IMR-90 (cell line): ENCODE results near the gene IMPDH1. TPM values are rescaled to one million over a fixed set of nuclear protein-coding genes. Genes with fewer than 3 reads are reported as not detected.

Experiments used
- ATAC-seq: fragments of 200-7000 bp; cut with Tn5 transposase; 2 replicates; pipeline ENCODE4 v1.9.1; 2020; ENCODE audit warnings: low read depth, mild to moderate bottlenecking, moderate library complexity
- BruUV-seq: library from RNA; stranded (reverse); fragments of 400-500 nt; replicated peaks from 2 replicates; lab custom pipeline; 2021; lab: Mats Ljungman, UMichigan
- CTCF ChIA-PET: fragments of 300-600 bp; formaldehyde crosslinking; extraction: SDS; loops from one replicate; lab custom pipeline; 2021; ENCODE audit warnings: antibody characterized with exemption; lab: Yijun Ruan, JAX
- POLR2A ChIA-PET: fragments of 300-600 bp; sonication (Branson Sonifier 250); formaldehyde crosslinking; loops from one replicate; lab custom pipeline; 2022; ENCODE audit warnings: antibody characterized with exemption; ENCODE audit not compliant: unreplicated experiment; lab: Charles Lee
- DNase-seq: peaks from one replicate; pipeline ENCODE4 v3.0.0; 2013
- H2AFZ ChIP-seq: replicated peaks from 2 replicates; pipeline ENCODE3; 2013; ENCODE audit warnings: low read length, mild to moderate bottlenecking; ENCODE audit not compliant: poor library complexity
- H2AK5ac ChIP-seq: 2 replicates; pipeline ENCODE4 v1.6.1; 2013; ENCODE audit warnings: low read depth, low read length, inconsistent platforms
- H2AK9ac ChIP-seq: replicated peaks from 2 replicates; pipeline ENCODE3; 2013; ENCODE audit warnings: mild to moderate bottlenecking, low read depth, low read length, moderate library complexity; ENCODE audit not compliant: poor library complexity
- H2BK120ac ChIP-seq: 2 replicates; pipeline ENCODE4 v1.6.1; 2013; ENCODE audit warnings: low read depth, low read length, inconsistent platforms
- H2BK15ac ChIP-seq: 3 replicates; pipeline ENCODE4 v1.6.1; 2013; ENCODE audit warnings: low read depth, low read length, inconsistent platforms
- H2BK20ac ChIP-seq: 2 replicates; pipeline ENCODE4 v1.6.1; 2013; ENCODE audit warnings: low read depth, mild to moderate bottlenecking, inconsistent platforms, low read length, moderate library complexity
- H2BK5ac ChIP-seq: 2 replicates; pipeline ENCODE4 v1.6.1; 2013; ENCODE audit warnings: mild to moderate bottlenecking, low read depth, low read length, inconsistent platforms; ENCODE audit not compliant: poor library complexity, severe bottlenecking
- H3K14ac ChIP-seq: replicated peaks from 2 replicates; pipeline ENCODE4 v1.6.1; 2013; ENCODE audit warnings: low read depth, low read length, inconsistent platforms
- H3K18ac ChIP-seq: 2 replicates; pipeline ENCODE4 v1.6.1; 2013; ENCODE audit warnings: low read depth, low read length, control low read depth
- H3K23ac ChIP-seq: 2 replicates; pipeline ENCODE4 v1.6.1; 2013; ENCODE audit warnings: low read depth, low read length, inconsistent platforms
- H3K27ac ChIP-seq: 2 replicates; pipeline ENCODE4 v1.5.1; 2013; ENCODE audit warnings: mild to moderate bottlenecking, control low read depth, low read length; ENCODE audit not compliant: insufficient read depth
- H3K27me3 ChIP-seq: 2 replicates; pipeline ENCODE4 v1.6.1; 2013; ENCODE audit warnings: low read length; ENCODE audit not compliant: control insufficient read depth, insufficient read depth
- H3K36me3 ChIP-seq: 2 replicates; pipeline ENCODE4 v1.6.1; 2013; ENCODE audit warnings: low read length, mixed read lengths; ENCODE audit not compliant: control insufficient read depth, insufficient read depth
- H3K4ac ChIP-seq: 2 replicates; pipeline ENCODE4 v1.6.1; 2013; ENCODE audit warnings: low read depth, low read length, inconsistent platforms
- H3K4me1 ChIP-seq: 2 replicates; pipeline ENCODE4 v1.6.1; 2013; ENCODE audit warnings: low read length, mixed read lengths; ENCODE audit not compliant: control insufficient read depth, insufficient read depth
- H3K4me2 ChIP-seq: 2 replicates; pipeline ENCODE4 v1.6.1; 2013; ENCODE audit warnings: low read depth, mild to moderate bottlenecking, control low read depth, low read length, moderate library complexity
- H3K4me3 ChIP-seq: 2 replicates; pipeline ENCODE4 v1.5.1; 2013; ENCODE audit warnings: low read depth, mild to moderate bottlenecking, control low read depth, low read length, moderate library complexity; ENCODE audit not compliant: insufficient read depth
- H3K56ac ChIP-seq: 2 replicates; pipeline ENCODE4 v1.6.1; 2013; ENCODE audit warnings: low read length, inconsistent platforms; ENCODE audit not compliant: insufficient read depth; ENCODE audit errors: extremely low read depth
- H3K79me1 ChIP-seq, 2 experiments: 2 replicates each; pipeline ENCODE4 v1.6.1; 2013; ENCODE audit warnings: low read length in 2 of 2, inconsistent platforms in 1 of 2, low read depth in 1 of 2
- H3K9ac ChIP-seq: 2 replicates; pipeline ENCODE4 v1.6.1; 2013; ENCODE audit warnings: low read depth, low read length, control low read depth
- H3K9me1 ChIP-seq: 2 replicates; pipeline ENCODE4 v1.6.1; 2013; ENCODE audit warnings: low read length, inconsistent platforms; ENCODE audit not compliant: insufficient read depth
- H3K9me3 ChIP-seq: 2 replicates; pipeline ENCODE4 v1.6.1; 2013; ENCODE audit warnings: low read length; ENCODE audit not compliant: control insufficient read depth, insufficient read depth
- H4K20me1 ChIP-seq: 2 replicates; pipeline ENCODE4 v1.6.1; 2013; ENCODE audit warnings: low read length, inconsistent platforms; ENCODE audit not compliant: insufficient read depth
- H4K5ac ChIP-seq: 2 replicates; pipeline ENCODE4 v1.6.1; 2013; ENCODE audit warnings: mild to moderate bottlenecking, low read depth, low read length, control low read depth
- H4K8ac ChIP-seq, 2 experiments: 2 replicates each; pipeline ENCODE4 v1.6.1; 2013; ENCODE audit warnings: low read depth in 2 of 2, low read length in 2 of 2, control low read depth in 1 of 2, inconsistent platforms in 1 of 2
- H4K91ac ChIP-seq: 2 replicates; pipeline ENCODE4 v1.6.1; 2013; ENCODE audit warnings: low read depth, low read length, inconsistent platforms; ENCODE audit not compliant: insufficient read depth
- BHLHE40 ChIP-seq: fragments of 150-350 bp; IDR thresholded peaks from 2 replicates; pipeline ENCODE4 v1.6.1; 2016; ENCODE audit warnings: mild to moderate bottlenecking, low read depth, low read length
- CEBPB ChIP-seq: IDR thresholded peaks from 2 replicates; pipeline ENCODE4 v1.6.1; 2012; ENCODE audit warnings: low read depth, low read length, improper control_type of control experiment
- CHD1 ChIP-seq: IDR thresholded peaks from 2 replicates; pipeline ENCODE4 v1.6.1; 2012; ENCODE audit warnings: low read depth, low read length, improper control_type of control experiment
- CTCF ChIP-seq: conservative IDR thresholded peaks from 2 replicates; pipeline ENCODE4 v1.5.1; 2012; ENCODE audit warnings: mild to moderate bottlenecking, low read depth, low read length, improper control_type of control experiment
- FOS ChIP-seq: fragments of 150-350 bp; IDR thresholded peaks from 2 replicates; pipeline ENCODE4 v1.6.1; 2016; ENCODE audit warnings: low read depth, low read length
- MAFK ChIP-seq: IDR thresholded peaks from 2 replicates; pipeline ENCODE4 v1.6.1; 2012; ENCODE audit warnings: low read depth, low read length, improper control_type of control experiment
- MAZ ChIP-seq: IDR thresholded peaks from 2 replicates; pipeline ENCODE4 v1.6.1; 2012; ENCODE audit warnings: low read depth, mild to moderate bottlenecking, low read length, improper control_type of control experiment, moderate library complexity, borderline replicate concordance
- MXI1 ChIP-seq: IDR thresholded peaks from 2 replicates; pipeline ENCODE4 v1.6.1; 2012; ENCODE audit warnings: low read depth, mild to moderate bottlenecking, low read length, moderate library complexity, borderline replicate concordance
- NFE2L2 ChIP-seq: fragments of 150-350 bp; IDR thresholded peaks from 2 replicates; pipeline ENCODE4 v1.6.1; 2016; ENCODE audit warnings: low read depth, mild to moderate bottlenecking, low read length
- POLR2A ChIP-seq: IDR thresholded peaks from 2 replicates; pipeline ENCODE4 v1.6.1; 2012; ENCODE audit warnings: mild to moderate bottlenecking, low read depth, low read length
- RAD21 ChIP-seq: IDR thresholded peaks from 2 replicates; pipeline ENCODE4 v1.6.1; 2012; ENCODE audit warnings: low read length, improper control_type of control experiment
- RCOR1 ChIP-seq: IDR thresholded peaks from 2 replicates; pipeline ENCODE4 v1.6.1; 2012; ENCODE audit warnings: mild to moderate bottlenecking, low read length, improper control_type of control experiment; ENCODE audit not compliant: insufficient replicate concordance
- RFX5 ChIP-seq: IDR thresholded peaks from 2 replicates; pipeline ENCODE4 v1.8.0; 2012; ENCODE audit warnings: low read depth, mild to moderate bottlenecking, low read length, moderate library complexity
- SMC3 ChIP-seq: fragments of 150-350 bp; IDR thresholded peaks from 2 replicates; pipeline ENCODE4 v1.6.1; 2016; ENCODE audit warnings: low read depth, mild to moderate bottlenecking, antibody characterized with exemption, low read length, moderate library complexity
- USF2 ChIP-seq: fragments of 150-350 bp; IDR thresholded peaks from 2 replicates; pipeline ENCODE4 v1.6.1; 2017; ENCODE audit warnings: mild to moderate bottlenecking, antibody characterized with exemption, low read length, low read depth
- WGBS, 2 experiments: methylation state at CpG; one replicate each; pipeline versions ENCODE4 v1.1.5 to v1.1.7; 2013; ENCODE audit warnings: missing lambda C conversion rate in 2 of 2; ENCODE audit not compliant: insufficient read length in 1 of 2; ENCODE audit errors: extremely low coverage in 2 of 2; 5-methylcytosine and 5-hydroxymethylcytosine counted together
- dilution Hi-C: fragments of 300-500 bp; cut with HindIII; formaldehyde crosslinking; loops from one replicate; pipeline ENCODE4 v1.14.3; 2018; ENCODE audit warnings: low sequenced_read_pairs; ENCODE audit not compliant: unreplicated experiment
- in situ Hi-C: fragments of 300-500 bp; cut with MboI; formaldehyde crosslinking; loops from 3 replicates; pipeline ENCODE4 v1.14.3; 2019; ENCODE audit warnings: low sequenced_read_pairs, inconsistent platforms, mixed read lengths
- intact Hi-C: fragments of 100-400 bp; cut with micrococcal nuclease; formaldehyde crosslinking; loops from 2 replicates; pipeline ENCODE4 v1.10.0; 2022
- polyA plus RNA-seq, 3 experiments: library from polyadenylated mRNA; depleted of rRNA; stranded (reverse); fragments of >200 nt; gene quantifications; 2 replicates each; pipeline ENCODE4 v1.2.3, GENCODE V29; 2012; ENCODE audit warnings: low replicate concordance in 1 of 3
- total RNA-seq: library from RNA; depleted of rRNA; stranded (reverse); fragments of >200 nt; gene quantifications from 2 replicates; pipeline ENCODE4 v1.2.3, GENCODE V29; 2012
- TF ChIP-seq, protein P1 (sequence below): fragments of 150-350 bp; IDR thresholded peaks from 2 replicates; pipeline ENCODE4 v1.6.1; 2016; ENCODE audit warnings: low read depth, mild to moderate bottlenecking, low read length, moderate library complexity, borderline replicate concordance

Gene IMPDH1
- total and polyA plus RNA-seq, 2 of the 4 experiments (the other 2 are of a cell fraction): 49.5 to 69.3 TPM

GRCh38 chr7:128356546-128357216 lies 53.1 kb downstream of the IMPDH1 start:
- H3K56ac ChIP-seq: no peak overlapping the region
- no peaks in the 10 kb centered on the region for H3K79me1 ChIP-seq
- H4K20me1 ChIP-seq: no peaks in the 10 kb centered on the region
- H4K91ac ChIP-seq: no peak overlapping the region
- no peak overlapping the region for H2AK5ac ChIP-seq
- no peak overlapping the region for H4K8ac ChIP-seq
- no peak overlapping the region for H4K5ac ChIP-seq
- H2AK9ac ChIP-seq: no peak overlapping the region
- ChIA-PET CTCF (interaction anchor here (0.9 to 2.4 kb wide), 2 partner anchors 9 kb away, joined by 3 to 7 read pairs; no protein-coding TSS in a partner anchor), POLR2A (no interaction called here)
- in situ Hi-C loops (no loop called here), dilution Hi-C loops (no loop called here), intact Hi-C loops (no loop called here)
- no peak overlapping the region for H2BK5ac ChIP-seq
- no peak overlapping the region for H3K27ac ChIP-seq
- no peak overlapping the region for H2BK20ac ChIP-seq
- no peak overlapping the region for H3K14ac ChIP-seq
- ATAC-seq (no peak), DNase-seq (no peak)
- peaks cover 87% of the 10 kb centered on the region for H3K27me3 ChIP-seq
- H3K4me1 ChIP-seq: no peaks in the 10 kb centered on the region; the same call in 1 of the 2 replicates
- H3K9ac ChIP-seq: no peak overlapping the region
- no peak overlapping the region for H3K4me2 ChIP-seq
- H3K4me3 ChIP-seq: no peak overlapping the region
- no TSS peak for BruUV-seq
- H3K23ac ChIP-seq: no peak overlapping the region
- no peaks in the 10 kb centered on the region for H3K9me3 ChIP-seq
- H2BK120ac ChIP-seq: no peak overlapping the region
- H3K4ac ChIP-seq: no peak overlapping the region
- H3K18ac ChIP-seq: no peak overlapping the region
- H3K9me1 ChIP-seq: no peaks in the 10 kb centered on the region
- TF ChIP-seq RFX5 (no peak), RCOR1 (no peak), USF2 (no peak), CTCF (no peak), CHD1 (no peak), POLR2A (no peak), SMC3 (no peak), BHLHE40 (no peak), FOS (no peak), MAZ (no peak), MXI1 (no peak), MAFK (no peak), RAD21 (no peak), CEBPB (no peak), NFE2L2 (no peak)
- TF ChIP-seq, protein P1, sequence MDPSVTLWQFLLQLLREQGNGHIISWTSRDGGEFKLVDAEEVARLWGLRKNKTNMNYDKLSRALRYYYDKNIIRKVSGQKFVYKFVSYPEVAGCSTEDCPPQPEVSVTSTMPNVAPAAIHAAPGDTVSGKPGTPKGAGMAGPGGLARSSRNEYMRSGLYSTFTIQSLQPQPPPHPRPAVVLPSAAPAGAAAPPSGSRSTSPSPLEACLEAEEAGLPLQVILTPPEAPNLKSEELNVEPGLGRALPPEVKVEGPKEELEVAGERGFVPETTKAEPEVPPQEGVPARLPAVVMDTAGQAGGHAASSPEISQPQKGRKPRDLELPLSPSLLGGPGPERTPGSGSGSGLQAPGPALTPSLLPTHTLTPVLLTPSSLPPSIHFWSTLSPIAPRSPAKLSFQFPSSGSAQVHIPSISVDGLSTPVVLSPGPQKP: no peak
- no peak overlapping the region for H2AFZ ChIP-seq
- 67% methylated on average over 1 of the region's 2 CpGs; no CpG with 5 or more reads in 1 of the 2 experiments for WGBS, 2 experiments
- no peaks in the 10 kb centered on the region for H3K36me3 ChIP-seq
- H2BK15ac ChIP-seq: no peak overlapping the region
